Colonic mucosa (tissue), 4 donors: ENCODE measurements around the gene C1orf174. TPM values are rescaled to one million over a fixed set of nuclear protein-coding genes. Genes with fewer than 3 reads are reported as not detected.
A peak's percentile ranks its signal among the peaks of the same experiment; 100 is the strongest.

Source experiments
- DNase-seq: peaks from one replicate; pipeline ENCODE4 v3.0.0-alpha.2; 2020
- H3K27ac ChIP-seq: fragments of 200-600 bp; one replicate; pipeline ENCODE4 v1.8.0; 2021
- H3K27me3 ChIP-seq: fragments of 200-600 bp; one replicate; pipeline ENCODE4 v1.8.0; 2021
- H3K36me3 ChIP-seq: fragments of 200-600 bp; one replicate; pipeline ENCODE4 v1.8.0; 2021
- H3K4me1 ChIP-seq: fragments of 200-600 bp; one replicate; pipeline ENCODE4 v1.8.0; 2021; ENCODE audit warnings: mild to moderate bottlenecking
- H3K4me3 ChIP-seq: fragments of 200-600 bp; one replicate; pipeline ENCODE4 v1.8.0; 2021
- H3K9ac ChIP-seq, 2 donors: one replicate each; pipeline ENCODE4 v1.7.0; 2013; ENCODE audit warnings: control low read depth in 2 of 2, low read depth in 2 of 2, low read length in 2 of 2
- H3K9me3 ChIP-seq: fragments of 200-600 bp; one replicate; pipeline ENCODE4 v1.8.0; 2021
- CTCF ChIP-seq: fragments of 200-600 bp; IDR thresholded peaks from one replicate; pipeline ENCODE4 v1.8.0; 2022; ENCODE audit warnings: antibody characterized with exemption, mild to moderate bottlenecking
- intact Hi-C: fragments of 100-400 bp; cut with DNase I; formaldehyde crosslinking; loops from one replicate; pipeline ENCODE4 v1.14.1; 2022
- total RNA-seq, 2 donors: library from RNA; stranded (reverse); fragmentation: NEBNext Ultra II Directional in 1 of 2; extraction: Animal tissue kit (Norgen Biotek cat#: 25700) in 1 of 2; gene quantifications; one replicate each; pipeline ENCODE4 v1.2.1, GENCODE V29; 2021
- donor health status: healthy.
- donor health status: DM: no; HTN: no; CAD: no.
- donor health status: DM: no; HTN: no; CAD: no.

Gene C1orf174
- total RNA-seq, 2 donors from 2014 or later, result 19.4 to 32.8 TPM

GRCh38 chr1:3858231-3858981 lies 41.7 kb downstream of the C1orf174 start:
- no peaks in the 10 kb centered on the region for H3K36me3 ChIP-seq
- no peak for TF ChIP-seq CTCF
- no peak for DNase-seq
- no peak overlapping the region for H3K27ac ChIP-seq
- no peaks in the 10 kb centered on the region for H3K27me3 ChIP-seq
- intact Hi-C loops, result loop anchor here (5.0 kb wide), 1 partner anchor 39 kb away; no protein-coding TSS in a partner anchor
- H3K4me1 ChIP-seq, result peaks cover 7% of the 10 kb centered on the region
- H3K4me3 ChIP-seq, result peak overlapping the region; percentile 90
- no peaks in the 10 kb centered on the region for H3K9me3 ChIP-seq
- peak overlapping the region; percentile 24 to 81 for H3K9ac ChIP-seq

GRCh38 chr1:3857791-3858129 lies 42.3 kb downstream of the C1orf174 start:
- no peaks in the 10 kb centered on the region for H3K36me3 ChIP-seq
- H3K27ac ChIP-seq, result peak overlapping the region; percentile 63
- DNase-seq, result no peak
- H3K9ac ChIP-seq, result peak overlapping the region; percentile 81 to 91
- H3K9me3 ChIP-seq, result no peaks in the 10 kb centered on the region
- peaks cover 7% of the 10 kb centered on the region for H3K4me1 ChIP-seq
- intact Hi-C loops, result loop anchor here (5.0 kb wide), 1 partner anchor 40 kb away; no protein-coding TSS in a partner anchor
- H3K27me3 ChIP-seq, result no peaks in the 10 kb centered on the region
- peak overlapping the region; percentile 90 for H3K4me3 ChIP-seq
- TF ChIP-seq CTCF, result no peak

DNA sequence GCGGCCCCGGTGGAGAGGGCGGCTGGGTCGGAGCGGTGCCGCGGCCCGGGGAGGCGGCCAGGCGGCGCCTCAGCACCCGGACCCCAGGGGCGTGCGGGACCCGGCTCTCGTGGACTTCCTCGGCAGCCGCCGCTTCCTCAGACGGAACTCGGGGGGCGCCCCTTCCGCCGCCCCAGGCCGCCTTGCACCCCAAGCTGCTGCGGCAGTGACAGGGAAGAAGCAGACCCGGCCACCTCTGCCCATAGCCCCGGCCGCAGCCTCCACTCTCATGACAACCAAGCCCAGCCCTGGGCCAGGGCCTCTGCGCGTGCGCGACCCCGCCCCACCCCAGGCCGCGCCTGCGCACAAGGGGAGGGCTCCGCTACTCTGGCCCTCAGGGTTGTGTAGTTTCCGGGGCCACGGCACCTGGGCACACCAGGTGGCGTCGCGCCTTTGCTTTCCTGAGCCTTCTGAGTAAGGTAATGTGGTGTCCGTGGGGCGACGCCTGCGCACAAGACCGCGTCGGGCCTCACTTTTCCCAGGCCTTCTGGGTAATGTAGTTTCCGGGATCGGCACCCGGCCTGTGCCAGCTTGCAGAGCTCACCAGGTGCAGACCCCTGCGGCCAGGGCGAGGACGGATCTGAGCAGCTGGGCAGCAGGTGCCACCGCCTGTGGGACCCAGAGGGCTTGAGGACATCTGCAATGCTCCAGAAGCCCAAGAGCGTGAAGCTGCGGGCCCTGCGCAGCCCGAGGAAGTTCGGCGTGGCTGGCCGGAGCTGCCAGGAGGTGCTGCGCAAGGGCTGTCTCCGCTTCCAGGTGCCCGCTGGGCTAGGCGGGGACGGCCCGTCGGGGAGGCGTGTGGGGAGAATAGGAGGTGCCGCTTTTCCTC lies 42.9 kb downstream of the C1orf174 start, which contains the start of the genes CEP104 and DFFB:
TSS of gene CEP104 (minus strand) at position 289 of the 868 bp plus-strand sequence. CDS start 4,804 bp downstream, outside the sequence.
TSS of gene DFFB (plus strand) at position 554 of the 868 bp plus-strand sequence. CDS start at position 682, 128 bp downstream.
- peak; percentile 96 for DNase-seq
- intact Hi-C loops, result loop anchor here (5.0 kb wide), 1 partner anchor 40 kb away; no protein-coding TSS in a partner anchor

DNA sequence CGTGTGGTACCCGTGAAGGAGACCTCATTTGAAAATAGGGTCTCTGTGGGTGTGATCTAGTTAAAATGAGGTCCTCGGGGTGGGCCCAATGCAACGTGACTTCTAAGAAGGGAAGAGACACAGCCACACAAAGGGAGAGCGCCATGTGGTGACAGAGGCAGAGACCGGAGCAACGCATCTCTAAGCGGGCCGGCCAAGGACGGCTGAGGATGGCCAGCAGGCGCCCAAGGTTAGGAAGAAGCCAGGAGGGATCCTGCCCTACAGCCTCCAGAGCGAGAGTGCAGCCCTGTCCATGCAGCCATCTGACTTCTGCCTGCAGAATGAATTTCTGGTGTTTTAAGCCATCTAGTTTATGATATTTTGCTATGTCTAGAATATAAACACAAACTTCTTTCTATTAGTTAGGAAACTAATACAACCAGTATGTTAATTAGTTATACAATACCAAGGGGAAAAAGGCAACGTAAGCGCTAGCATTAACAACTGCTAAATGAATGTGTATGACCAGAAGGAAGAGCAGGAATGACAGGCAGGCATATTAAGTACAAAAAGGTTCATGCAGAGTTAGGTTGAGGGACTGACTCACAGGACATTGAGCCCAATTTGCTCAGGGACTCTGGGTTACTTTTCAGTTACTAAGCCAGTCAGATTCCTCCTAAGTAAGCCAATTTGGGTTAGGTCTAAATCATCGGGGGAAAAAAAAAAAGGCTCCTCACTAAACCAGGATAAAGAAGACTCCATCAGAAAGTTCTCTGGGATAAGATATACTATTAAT lies 47.2 kb downstream of the C1orf174 start:
- no peaks in the 10 kb centered on the region for H3K36me3 ChIP-seq
- H3K4me1 ChIP-seq, result peaks cover 1% of the 10 kb centered on the region
- H3K27me3 ChIP-seq, result no peaks in the 10 kb centered on the region
- H3K27ac ChIP-seq, result no peak overlapping the region
- intact Hi-C loops, result no loop called here
- H3K4me3 ChIP-seq, result no peak overlapping the region
- no peaks in the 10 kb centered on the region for H3K9me3 ChIP-seq
- no peak for TF ChIP-seq CTCF
- no peak for DNase-seq
- no peak overlapping the region for H3K9ac ChIP-seq

More for the DNA sequence above, 42.9 kb downstream of the C1orf174 start, which contains the start of the genes CEP104 and DFFB:
- peak; percentile 29 for TF ChIP-seq CTCF
- Histone ChIP-seq H3K27ac (peak within 1 kb of the TSS; percentile 63), H3K36me3 (no peaks in the 10 kb centered on the region), H3K9ac (peak within 1 kb of the TSS; percentile 81 to 91), H3K27me3 (no peaks in the 10 kb centered on the region), H3K9me3 (no peaks in the 10 kb centered on the region), H3K4me1 (peaks cover 7% of the 10 kb centered on the region), H3K4me3 (peak within 1 kb of the TSS; percentile 90)

DNA sequence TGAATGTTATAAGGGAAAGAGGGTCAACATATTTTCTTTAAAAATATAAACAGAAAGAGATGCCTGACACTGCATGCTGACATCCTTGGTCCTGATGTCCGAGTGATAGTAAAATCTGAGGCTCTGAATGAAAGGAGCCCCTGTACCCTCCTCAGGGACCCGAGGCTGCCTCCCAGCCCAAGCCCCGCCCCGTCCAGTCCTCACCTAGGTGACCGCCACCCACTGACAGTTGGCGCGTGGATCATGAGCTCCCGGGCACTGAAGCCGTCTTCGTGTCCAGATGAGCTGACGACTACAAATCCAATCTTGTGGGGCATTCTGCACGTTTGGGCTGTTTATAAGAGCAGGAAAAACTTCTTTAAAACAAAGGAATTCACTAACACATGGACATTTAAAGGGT lies 48.0 kb downstream of the C1orf174 start:
- H3K9ac ChIP-seq, result no peak overlapping the region
- intact Hi-C loops, result no loop called here
- no peak overlapping the region for H3K4me3 ChIP-seq
- no peaks in the 10 kb centered on the region for H3K27me3 ChIP-seq
- no peak overlapping the region for H3K27ac ChIP-seq
- DNase-seq, result no peak
- no peaks in the 10 kb centered on the region for H3K36me3 ChIP-seq
- H3K9me3 ChIP-seq, result no peaks in the 10 kb centered on the region
- H3K4me1 ChIP-seq, result no peaks in the 10 kb centered on the region
- TF ChIP-seq CTCF, result no peak
